ENCODE data around the gene ATG16L1. TPM values are rescaled to one million over a fixed set of nuclear protein-coding genes. Genes with fewer than 3 reads are reported as not detected.

The ATG16L1 gene
- total and polyA plus RNA-seq, 2 of the 4 experiments (the other 2 are of a cell fraction): 20.0 to 26.2 TPM

- TF ChIP-seq POLR2A (IDR thresholded peaks at IDR 0.05; ENCODE audit: low read depth, low read length): no peak
- TF ChIP-seq CEBPB (IDR thresholded peaks at IDR 0.05; ENCODE audit: low read depth, low read length): 0 out of 2 replicates have a peak, but pooled peaks have one; percentile 7
- no peak for TF ChIP-seq RCOR1 (IDR thresholded peaks at IDR 0.05; ENCODE audit: insufficient replicate concordance, low read length)
- no peaks in the 10 kb centered on the region for H3K9me3 ChIP-seq (ENCODE audit: control insufficient read depth, insufficient read depth, low read length)
- H2BK5ac ChIP-seq (ENCODE audit: low read depth, low read length, poor library complexity, severe bottlenecking): no peak overlapping the region
- H4K5ac ChIP-seq (ENCODE audit: low read depth, low read length): no peak overlapping the region
- ATAC-seq (ENCODE audit: low read depth): no peak
- H3K9ac ChIP-seq (ENCODE audit: low read depth, low read length): no peak overlapping the region
- no peak overlapping the region for H3K27ac ChIP-seq (ENCODE audit: insufficient read depth, low read length)
- H2AK9ac ChIP-seq (replicated peaks; ENCODE audit: low read depth, low read length, poor library complexity): no peak overlapping the region
- H2BK120ac ChIP-seq (ENCODE audit: low read depth, low read length): no peak overlapping the region
- no peak overlapping the region for H3K4me2 ChIP-seq (ENCODE audit: low read depth, low read length)
- CTCF ChIA-PET: no interaction called here
- H4K8ac ChIP-seq (ENCODE audit: low read depth in 2 of 2, low read length in 2 of 2): no peak overlapping the region
- no peak overlapping the region for H4K91ac ChIP-seq (ENCODE audit: insufficient read depth, low read depth, low read length)
- no peak overlapping the region for H3K18ac ChIP-seq (ENCODE audit: low read depth, low read length)
- H3K27me3 ChIP-seq (ENCODE audit: control insufficient read depth, insufficient read depth, low read length): peaks cover 23% of the 10 kb centered on the region
- no peaks in the 10 kb centered on the region for H3K9me1 ChIP-seq (ENCODE audit: insufficient read depth, low read length)
- H2BK15ac ChIP-seq (ENCODE audit: low read depth, low read length): no peak overlapping the region
- no peak overlapping the region for H3K14ac ChIP-seq (replicated peaks; ENCODE audit: low read depth, low read length)
- BruUV-seq (replicated peaks): no TSS peak
- no peak overlapping the region for H3K4me3 ChIP-seq (ENCODE audit: insufficient read depth, low read depth, low read length)
- no peak overlapping the region for H3K4ac ChIP-seq (ENCODE audit: low read depth, low read length)
- no peak overlapping the region for H3K56ac ChIP-seq (ENCODE audit: extremely low read depth, insufficient read depth, low read length)
- in situ Hi-C loops (cut with MboI; ENCODE audit: low sequenced_read_pairs) (no loop called here), dilution Hi-C loops (cut with HindIII; ENCODE audit: low sequenced_read_pairs, unreplicated experiment) (no loop called here), intact Hi-C loops (cut with micrococcal nuclease) (no loop called here)
- H4K20me1 ChIP-seq (ENCODE audit: insufficient read depth, low read length): no peaks in the 10 kb centered on the region
- POLR2A ChIA-PET (ENCODE audit: unreplicated experiment): no interaction called here
- no peak overlapping the region for H3K23ac ChIP-seq (ENCODE audit: low read depth, low read length)
- H2AK5ac ChIP-seq (ENCODE audit: low read depth, low read length): no peak overlapping the region
- no peaks in the 10 kb centered on the region for H3K79me1 ChIP-seq (ENCODE audit: low read depth in 1 of 2, low read length in 2 of 2)
- H3K4me1 ChIP-seq (ENCODE audit: control insufficient read depth, insufficient read depth, low read length): no peaks in the 10 kb centered on the region
- no peaks in the 10 kb centered on the region for H3K36me3 ChIP-seq (ENCODE audit: control insufficient read depth, insufficient read depth, low read length)
- no peak for DNase-seq
- H2AFZ ChIP-seq (replicated peaks; ENCODE audit: low read length, poor library complexity): no peak overlapping the region
- WGBS, 2 experiments (ENCODE audit: extremely low coverage in 2 of 2, insufficient read length in 1 of 2): no CpG with 5 or more reads among the region's 3 CpGs
- no peak overlapping the region for H2BK20ac ChIP-seq (ENCODE audit: low read depth, low read length)
Observed at GRCh38 chr2:233339427-233339826, 88.0 kb downstream of the ATG16L1 start.

Measured in IMR-90 (cell line).